Head of caudate nucleus (tissue), 42 donors: ENCODE measurements around the gene ERGIC1.
"Not testable (repeated sequence)": the region's sequence is repeated elsewhere in the genome, so short reads cannot be mapped to it uniquely, and the experiment has no call there.

Source experiments
- DNase-seq, 42 donors: peaks; one replicate each; pipeline versions ENCODE4 v3.0.0 to v3.0.0-alpha.2; 2020 to 2021; ENCODE audit warnings: mixed read lengths in 7 of 42
- intact Hi-C: fragments of 100-400 bp; cut with DNase I; formaldehyde crosslinking; loops from one replicate; pipeline ENCODE4 v1.15.0; 2022

Gene ERGIC1

GRCh38 chr5:172886974-172887501, 53.0 kb downstream of the ERGIC1 start:
- peak in 40 of 42 donors; percentile 19 to 88 (median 64) for DNase-seq
- intact Hi-C loops: no loop called here

- DNase-seq: peak in 40 of 42 donors; percentile 41 to 91 (median 69)
- intact Hi-C loops: no loop called here
Observed at GRCh38 chr5:172887692-172888091, 53.6 kb downstream of the ERGIC1 start.

- no peak for DNase-seq
- intact Hi-C loops: no loop called here
Observed at GRCh38 chr5:172890659-172891058, 56.6 kb downstream of the ERGIC1 start.

DNA sequence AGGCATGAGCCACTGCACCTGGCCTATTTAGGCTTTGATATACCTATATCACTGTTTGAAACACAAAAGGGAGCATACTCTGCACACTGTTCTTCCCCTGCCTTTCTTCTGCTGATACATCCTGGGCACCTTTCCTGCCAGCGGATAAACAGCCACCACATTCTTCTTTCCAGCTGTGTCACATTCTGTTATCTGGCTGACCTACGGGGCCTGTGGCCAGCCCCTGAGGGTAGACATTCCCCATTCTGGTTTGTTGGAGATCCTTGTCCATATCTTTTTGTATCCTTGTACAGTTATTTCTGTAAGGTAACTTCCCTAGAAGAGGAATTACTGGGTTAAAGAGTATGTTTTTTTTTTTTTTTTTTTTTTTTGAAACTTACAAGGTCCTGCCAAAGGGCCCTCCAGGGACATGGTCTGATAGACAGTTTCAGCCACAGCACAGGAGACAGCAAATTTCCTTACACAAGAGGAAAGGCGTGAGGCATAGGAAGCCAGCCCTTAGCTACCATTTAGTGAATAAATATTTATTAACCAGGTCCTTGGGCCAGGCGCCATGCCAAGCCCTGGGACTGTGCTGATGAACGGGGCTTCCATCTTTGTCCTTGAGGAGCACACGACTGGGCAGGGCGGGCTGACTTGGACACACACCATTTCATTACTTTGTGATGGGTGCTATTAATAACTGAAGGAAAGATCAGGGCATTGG, 57.8 kb downstream of the ERGIC1 start:
- DNase-seq: no peak
- intact Hi-C loops: no loop called here

DNA sequence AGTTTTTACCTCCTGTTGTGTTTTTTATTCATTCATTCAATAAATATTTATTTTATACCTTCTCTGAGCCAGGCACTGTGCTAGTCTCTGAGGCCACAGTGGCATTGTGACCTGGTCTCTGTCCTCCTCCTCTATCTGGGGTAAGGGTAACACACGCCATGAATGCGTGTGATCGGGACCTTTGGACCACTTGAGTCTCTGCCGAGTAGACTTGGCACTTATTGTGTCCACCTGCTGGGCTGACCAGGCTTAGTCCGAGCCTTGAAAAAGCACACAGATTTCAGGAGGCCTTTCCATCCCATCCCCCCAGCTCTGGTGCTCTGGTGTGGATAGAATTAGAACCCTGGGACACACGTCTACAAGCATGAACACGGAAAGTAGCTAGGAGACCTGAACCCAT, 58.7 kb downstream of the ERGIC1 start:
- intact Hi-C loops: no loop called here
- DNase-seq: no peak

DNA sequence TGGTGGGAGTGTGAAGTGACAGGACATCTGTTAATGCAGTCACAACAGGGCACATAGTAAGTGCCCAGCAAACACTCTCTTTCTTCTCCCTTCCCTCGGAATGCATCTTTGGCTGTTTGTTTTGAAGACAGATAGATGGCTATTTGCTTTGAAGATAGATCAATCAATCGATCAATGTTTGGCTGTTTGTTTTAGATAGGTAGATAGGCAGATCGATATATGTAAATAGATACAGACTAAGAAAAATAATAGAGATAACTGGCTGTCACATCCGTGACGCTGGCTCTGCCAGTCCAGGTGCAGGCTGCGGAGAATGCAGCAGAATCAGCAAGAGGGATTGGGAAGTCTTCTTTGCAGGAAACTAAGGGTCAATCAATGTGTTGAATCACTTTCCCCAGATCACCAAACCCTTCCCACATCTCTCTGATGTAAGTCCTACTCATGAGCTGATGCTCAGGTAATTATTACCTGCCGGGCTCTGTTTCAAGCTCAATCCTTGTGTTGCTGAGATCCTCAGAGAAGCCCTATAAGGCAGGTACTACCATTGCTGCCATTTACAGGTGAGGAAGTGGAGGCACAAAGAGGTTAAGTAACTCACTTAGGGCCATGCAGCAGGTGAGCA, 60.8 kb downstream of the ERGIC1 start:
- intact Hi-C loops: no loop called here
- DNase-seq: no peak

DNA sequence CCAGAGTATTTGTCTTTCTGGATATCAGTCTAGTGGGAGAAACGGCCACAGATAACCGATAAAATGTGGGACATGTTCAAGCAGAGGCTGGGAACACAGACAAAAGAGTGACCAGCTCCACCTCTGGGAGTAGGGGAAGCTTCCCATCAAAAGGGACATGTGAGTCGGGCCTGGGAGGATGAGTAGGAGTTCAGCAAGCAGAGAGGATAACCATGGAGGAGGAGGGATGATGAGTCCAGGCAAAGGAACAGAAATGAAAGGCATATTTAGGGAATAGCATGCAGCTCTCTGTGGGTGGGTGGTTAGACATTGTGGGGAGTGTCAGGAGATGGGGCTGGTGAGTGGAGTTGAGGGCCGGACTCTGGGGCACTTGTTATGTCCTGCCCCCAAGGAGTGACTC, 61.5 kb downstream of the ERGIC1 start:
- DNase-seq: no peak
- intact Hi-C loops: no loop called here

GRCh38 chr5:172896465-172896864, 62.4 kb downstream of the ERGIC1 start:
- intact Hi-C loops: no loop called here
- no peak for DNase-seq

DNA sequence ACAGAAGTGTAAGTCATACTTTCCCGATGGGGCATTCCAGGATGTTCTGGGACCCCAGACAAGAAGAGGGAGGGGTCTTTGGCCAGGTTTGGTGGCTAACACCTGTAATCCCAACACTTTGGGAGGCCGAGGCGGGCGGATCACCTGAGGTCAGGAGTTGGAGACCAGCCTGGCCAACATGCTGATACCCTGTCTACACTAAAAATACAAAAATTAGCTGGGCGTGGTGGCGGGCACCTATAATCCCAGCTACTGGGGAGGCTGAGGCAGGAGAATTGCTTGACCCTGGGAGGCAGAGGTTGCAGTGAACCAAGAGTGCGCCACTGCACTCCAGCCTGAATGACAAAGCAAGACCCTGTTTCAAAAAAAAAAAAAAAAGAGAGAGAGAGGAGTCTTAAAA, 63.0 kb downstream of the ERGIC1 start:
- DNase-seq, intact Hi-C loops: not testable (repeated sequence)

DNA sequence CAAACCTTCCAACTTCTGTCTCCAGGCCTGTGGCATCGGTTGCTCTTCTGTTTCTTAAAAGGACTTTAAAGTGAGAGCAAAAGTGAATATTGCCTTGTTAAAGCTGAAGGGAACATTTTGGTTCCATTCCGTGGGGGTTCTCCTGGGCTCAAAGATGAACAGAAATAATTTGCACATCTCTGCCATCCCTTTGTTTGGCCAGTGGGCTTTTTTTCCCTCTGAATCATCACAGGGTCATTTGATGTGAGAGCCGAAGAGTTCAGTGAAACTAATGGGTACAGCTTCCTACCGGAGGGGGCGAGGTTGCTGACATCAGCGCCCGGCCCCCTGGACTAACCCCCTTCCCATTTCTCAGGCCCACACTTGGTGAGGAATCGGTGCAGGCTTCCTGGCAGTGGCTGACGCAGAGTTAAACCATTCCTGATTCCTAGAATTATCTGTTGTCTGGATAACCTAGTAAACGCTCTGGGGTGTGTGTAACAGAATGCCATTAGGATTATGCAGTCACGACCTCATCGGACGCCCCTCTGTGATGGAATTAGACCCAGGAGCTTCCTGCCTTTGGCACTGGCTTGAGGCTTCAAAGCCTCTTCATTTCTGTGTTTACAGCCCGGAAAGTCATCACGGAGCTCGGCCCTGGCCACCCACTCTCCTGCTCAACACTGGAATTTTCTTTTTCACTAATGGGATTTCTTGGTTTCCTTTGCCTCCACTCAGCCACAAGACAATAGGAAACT, 63.6 kb downstream of the ERGIC1 start:
- DNase-seq: no peak
- intact Hi-C loops: no loop called here

DNA sequence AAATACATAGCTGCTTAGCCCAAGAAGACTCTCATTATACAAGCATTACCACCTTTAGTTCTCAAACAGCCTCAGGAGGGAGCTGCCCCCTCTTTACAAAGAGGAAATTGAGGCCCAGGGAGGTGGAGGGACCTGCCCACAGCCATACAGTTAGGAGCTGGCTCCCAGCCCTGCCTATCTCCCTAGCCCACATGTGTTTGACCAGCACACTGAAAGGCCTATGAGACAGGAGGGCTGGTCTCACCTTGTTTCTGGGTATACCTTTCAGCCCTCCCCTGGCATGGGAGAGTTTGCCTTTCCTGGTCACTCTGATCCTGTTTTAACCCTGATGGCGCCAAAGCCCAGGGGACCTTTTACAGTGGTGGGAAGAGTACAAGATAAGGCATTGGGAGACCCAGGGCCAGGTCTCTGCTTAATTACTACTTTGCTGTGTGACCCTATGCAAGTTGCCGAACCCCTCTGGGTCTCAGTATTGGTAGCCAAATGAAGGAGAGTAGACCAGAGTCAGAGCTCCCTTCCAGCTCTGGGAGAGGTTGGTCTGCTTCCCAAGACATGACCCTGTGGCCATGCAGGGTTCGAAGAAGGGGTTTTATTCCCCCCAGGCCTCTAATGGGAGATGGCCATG, 64.3 kb downstream of the ERGIC1 start:
- intact Hi-C loops: no loop called here

GRCh38 chr5:172898843-172899369, 64.9 kb downstream of the ERGIC1 start:
- DNase-seq: no peak
- intact Hi-C loops: no loop called here

More for the DNA sequence above, 64.3 kb downstream of the ERGIC1 start:
- no peak for DNase-seq

DNA sequence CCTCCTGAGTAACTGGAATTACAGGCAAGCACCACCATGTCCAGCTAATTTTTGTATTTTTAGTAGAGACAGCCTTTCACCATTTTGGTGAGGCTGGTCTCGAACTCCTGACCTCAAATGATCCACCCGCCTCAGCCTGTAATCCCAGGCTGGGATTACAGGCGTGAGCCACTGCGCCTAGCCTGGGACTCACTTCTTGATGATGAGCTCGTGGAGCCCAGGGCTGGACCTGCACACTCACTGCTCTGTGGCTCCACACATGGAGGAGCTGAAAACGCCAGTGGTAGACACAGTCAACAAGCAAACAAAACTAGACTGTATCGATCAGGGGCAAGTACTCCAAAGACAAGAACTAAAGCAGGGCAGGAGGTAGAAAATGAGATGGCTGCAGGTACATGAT, 65.4 kb downstream of the ERGIC1 start:
- intact Hi-C loops: no loop called here
- DNase-seq: no peak

DNA sequence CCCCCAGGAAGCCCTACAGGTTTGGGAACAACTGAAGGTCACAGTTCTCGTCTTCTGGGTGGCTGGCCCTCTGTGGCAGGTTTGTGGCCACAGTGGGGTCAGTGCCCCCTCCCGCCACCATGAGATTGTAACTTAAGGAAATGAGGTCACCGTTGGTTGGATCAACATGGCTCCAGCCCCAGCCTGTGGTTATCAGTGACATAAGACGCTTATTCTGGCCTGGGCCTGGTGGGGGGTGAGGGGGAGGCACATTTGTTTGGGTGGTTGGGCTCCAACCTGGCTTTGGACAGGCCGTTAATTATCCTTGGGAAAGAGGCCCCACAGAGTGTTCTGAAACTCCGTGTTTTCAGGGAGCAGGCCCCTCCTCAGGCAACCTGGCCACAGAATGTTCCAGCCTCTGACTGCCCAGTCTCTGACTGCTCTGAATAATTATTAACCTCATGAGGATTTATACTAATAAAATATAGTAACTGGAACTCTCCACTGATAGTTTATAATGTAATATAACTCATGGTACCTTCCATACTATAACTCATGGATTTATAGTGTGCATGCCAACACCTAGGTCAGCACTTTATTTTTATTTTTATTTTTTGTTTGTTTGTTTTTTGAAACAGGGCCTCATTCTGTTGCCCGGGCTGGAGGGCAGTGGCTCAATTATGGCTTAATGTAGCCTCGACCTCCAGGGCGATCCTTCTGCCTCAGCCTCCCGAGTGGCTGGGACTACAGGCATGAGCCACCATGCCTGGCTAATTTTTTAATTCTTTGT, 67.1 kb downstream of the ERGIC1 start:
- intact Hi-C loops: no loop called here
- peak in 1 of 42 donors; percentile 26 for DNase-seq

DNA sequence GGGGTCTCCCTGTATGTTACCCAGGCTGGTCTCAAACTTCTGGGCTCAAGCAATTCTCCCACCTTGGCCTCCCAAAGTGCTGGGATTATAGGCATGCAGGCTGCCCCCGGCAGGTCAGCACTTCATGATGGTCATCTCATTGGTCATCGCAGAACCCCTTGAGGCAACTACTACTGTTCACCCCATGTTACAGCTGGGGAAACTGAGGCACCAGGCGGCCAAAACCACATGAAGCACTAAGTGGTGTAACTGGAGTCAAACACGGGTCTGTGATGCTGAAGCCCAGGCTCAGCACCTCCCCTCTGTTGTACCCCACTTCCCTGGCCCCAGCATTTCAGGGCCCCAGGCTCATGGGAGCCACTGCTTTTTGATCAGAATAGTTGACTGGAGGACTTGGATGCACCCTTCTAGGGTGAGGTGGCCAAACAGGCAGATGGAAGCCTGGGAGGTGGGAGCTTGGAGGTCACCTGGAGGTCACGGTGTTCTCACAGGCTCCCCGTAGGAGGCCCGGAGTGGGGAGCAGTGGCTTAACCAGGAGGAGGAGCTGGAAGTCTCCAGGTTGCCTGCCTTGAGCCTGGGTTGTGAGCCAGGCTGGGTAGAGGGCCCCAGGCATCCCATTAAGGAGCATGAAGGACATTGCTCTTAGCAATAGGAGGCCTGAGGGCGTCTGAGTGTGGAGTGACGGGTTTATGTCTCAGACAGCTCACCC, 67.9 kb downstream of the ERGIC1 start:
- intact Hi-C loops: no loop called here
- no peak for DNase-seq

- DNase-seq: peak in 39 of 42 donors; percentile 13 to 77 (median 61)
- intact Hi-C loops: no loop called here
Observed at GRCh38 chr5:172902497-172903472, 68.7 kb downstream of the ERGIC1 start.

DNA sequence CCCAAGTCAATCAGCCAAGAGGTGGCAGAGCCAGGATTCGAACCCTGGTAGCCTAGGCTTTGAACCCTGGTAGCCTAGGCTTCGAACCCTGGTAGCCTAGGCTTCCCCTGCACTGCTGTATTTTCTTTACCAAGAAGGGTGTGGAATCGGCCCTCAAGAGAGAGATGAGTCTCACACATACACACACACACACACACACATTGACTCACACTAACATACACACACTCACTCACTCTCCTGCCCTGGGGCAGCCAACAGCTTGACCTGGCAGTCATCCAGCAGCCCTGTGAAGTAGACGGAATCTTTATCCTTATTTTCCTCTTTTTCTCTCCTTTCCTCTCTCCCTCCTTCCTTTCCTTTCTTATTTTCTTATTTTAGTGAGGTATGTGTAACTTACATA, 69.7 kb downstream of the ERGIC1 start:
- intact Hi-C loops: no loop called here
- peak in 1 of 42 donors; percentile 52 for DNase-seq
